ENCODE data around the gene KRCC1. TPM values are rescaled to one million over a fixed set of nuclear protein-coding genes. Genes with fewer than 3 reads are reported as not detected.
"Not testable (repeated sequence)": the region's sequence is repeated elsewhere in the genome, so short reads cannot be mapped to it uniquely, and the experiment has no call there.

KRCC1 gene
- total and polyA plus RNA-seq, 7 donors, result 10.8 to 44.4 (median 20.1) TPM

GRCh38 chr2:88053296-88053695 lies 2.3 kb downstream of the KRCC1 start:
- peaks cover 23% of the 10 kb centered on the region for H3K4me1 ChIP-seq
- intact Hi-C loops (cut with DNase I), result loop anchor here in 1 of 2 donors (5.0 kb wide), 1 partner anchor 36 kb away; the partner anchor contains the start of gene RNU2-63P
- H3K36me3 ChIP-seq (ENCODE audit: insufficient read depth in 1 of 2, low read depth in 1 of 2), result peaks cover 0 to 8% of the 10 kb centered on the region in 2 donors
- no peaks in the 10 kb centered on the region for H3K27me3 ChIP-seq (ENCODE audit: insufficient read depth in 3 of 3, low read length in 2 of 3)
- DNase-seq (no peak), ATAC-seq (no peak)
- H3K9me3 ChIP-seq, result no peaks in the 10 kb centered on the region
- peak overlapping the region; percentile 91 for H3K4me3 ChIP-seq
- WGBS, 3 donors, result 0 to 10% (median 3%) methylated on average over 1 of the region's 1 CpG
- TF ChIP-seq, protein P1, sequence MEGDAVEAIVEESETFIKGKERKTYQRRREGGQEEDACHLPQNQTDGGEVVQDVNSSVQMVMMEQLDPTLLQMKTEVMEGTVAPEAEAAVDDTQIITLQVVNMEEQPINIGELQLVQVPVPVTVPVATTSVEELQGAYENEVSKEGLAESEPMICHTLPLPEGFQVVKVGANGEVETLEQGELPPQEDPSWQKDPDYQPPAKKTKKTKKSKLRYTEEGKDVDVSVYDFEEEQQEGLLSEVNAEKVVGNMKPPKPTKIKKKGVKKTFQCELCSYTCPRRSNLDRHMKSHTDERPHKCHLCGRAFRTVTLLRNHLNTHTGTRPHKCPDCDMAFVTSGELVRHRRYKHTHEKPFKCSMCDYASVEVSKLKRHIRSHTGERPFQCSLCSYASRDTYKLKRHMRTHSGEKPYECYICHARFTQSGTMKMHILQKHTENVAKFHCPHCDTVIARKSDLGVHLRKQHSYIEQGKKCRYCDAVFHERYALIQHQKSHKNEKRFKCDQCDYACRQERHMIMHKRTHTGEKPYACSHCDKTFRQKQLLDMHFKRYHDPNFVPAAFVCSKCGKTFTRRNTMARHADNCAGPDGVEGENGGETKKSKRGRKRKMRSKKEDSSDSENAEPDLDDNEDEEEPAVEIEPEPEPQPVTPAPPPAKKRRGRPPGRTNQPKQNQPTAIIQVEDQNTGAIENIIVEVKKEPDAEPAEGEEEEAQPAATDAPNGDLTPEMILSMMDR (IDR thresholded peaks at IDR 0.05), result no peak
- H3K27ac ChIP-seq, result peak overlapping the region; percentile 99

GRCh38 chr2:88051792-88052191 lies 3.8 kb downstream of the KRCC1 start:
- peaks cover 23% of the 10 kb centered on the region for H3K4me1 ChIP-seq
- H3K27ac ChIP-seq, result no peak overlapping the region
- ATAC-seq, result no peak
- peaks cover 0 to 11% of the 10 kb centered on the region in 2 donors for H3K36me3 ChIP-seq (ENCODE audit: insufficient read depth in 1 of 2, low read depth in 1 of 2)
- H3K9me3 ChIP-seq, result no peaks in the 10 kb centered on the region
- no peaks in the 10 kb centered on the region for H3K27me3 ChIP-seq (ENCODE audit: insufficient read depth in 3 of 3, low read length in 2 of 3)
- H3K4me3 ChIP-seq, result no peak overlapping the region
- no peak for DNase-seq
- intact Hi-C loops (cut with DNase I), result loop anchor here in 1 of 2 donors (5.0 kb wide), 1 partner anchor 34 kb away; the partner anchor contains the start of gene RNU2-63P
- TF ChIP-seq, protein P1 (IDR thresholded peaks at IDR 0.05), result no peak
- WGBS, 3 donors, result 28 to 50% (median 29%) methylated on average over 2 of the region's 2 CpGs

DNA sequence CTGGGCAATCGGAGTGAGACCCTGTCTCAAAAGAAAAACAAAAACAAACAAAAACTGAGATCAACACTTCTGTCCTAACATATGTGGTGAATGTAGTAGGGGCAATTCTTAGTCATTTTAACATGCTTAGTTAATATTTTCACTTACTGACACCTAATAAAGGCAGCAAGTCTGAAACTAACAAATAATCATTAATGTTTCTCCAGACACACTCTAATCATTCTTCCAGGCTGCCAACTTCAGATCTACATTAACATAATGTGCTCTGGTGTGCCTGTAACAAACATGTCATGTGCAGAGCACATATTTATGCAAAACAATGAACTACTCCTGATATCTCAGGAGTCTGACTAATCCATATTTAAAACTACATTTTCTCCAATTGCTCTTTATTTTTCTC lies 6.0 kb downstream of the KRCC1 start:
- H3K9me3 ChIP-seq, result no peaks in the 10 kb centered on the region
- ATAC-seq, result no peak
- no peaks in the 10 kb centered on the region for H3K27me3 ChIP-seq (ENCODE audit: insufficient read depth in 3 of 3, low read length in 2 of 3)
- no peak overlapping the region for H3K4me3 ChIP-seq
- intact Hi-C loops (cut with DNase I), result loop anchor here in 1 of 2 donors (5.0 kb wide), 1 partner anchor 32 kb away; the partner anchor contains the start of gene RNU2-63P
- peaks cover 0 to 11% of the 10 kb centered on the region in 2 donors for H3K36me3 ChIP-seq (ENCODE audit: insufficient read depth in 1 of 2, low read depth in 1 of 2)
- DNase-seq, result no peak
- peaks cover 25% of the 10 kb centered on the region for H3K4me1 ChIP-seq
- TF ChIP-seq, protein P1 (IDR thresholded peaks at IDR 0.05), result no peak
- no peak overlapping the region for H3K27ac ChIP-seq
- WGBS, 3 donors, result 86 to 89% (median 88%) methylated on average over 1 of the region's 1 CpG

- H3K4me3 ChIP-seq, result no peak overlapping the region
- WGBS, 3 donors, result 65 to 76% (median 72%) methylated on average over 3 of the region's 3 CpGs
- TF ChIP-seq, protein P1 (IDR thresholded peaks at IDR 0.05), result no peak
- no peak overlapping the region for H3K27ac ChIP-seq
- DNase-seq, result no peak
- intact Hi-C loops (cut with DNase I), result no loop called here
- no peak for ATAC-seq
- H3K9me3 ChIP-seq, result no peaks in the 10 kb centered on the region
- peaks cover 24% of the 10 kb centered on the region for H3K4me1 ChIP-seq
- no peaks in the 10 kb centered on the region for H3K27me3 ChIP-seq (ENCODE audit: insufficient read depth in 3 of 3, low read length in 2 of 3)
- peaks cover 0 to 11% of the 10 kb centered on the region in 2 donors for H3K36me3 ChIP-seq (ENCODE audit: insufficient read depth in 1 of 2, low read depth in 1 of 2)
Observed at GRCh38 chr2:88048541-88048940, 7.0 kb downstream of the KRCC1 start.

GRCh38 chr2:88045561-88045960 lies 10.0 kb downstream of the KRCC1 start:
- DNase-seq; ATAC-seq; H3K9me3 ChIP-seq; H3K4me3 ChIP-seq; H3K27ac ChIP-seq; H3K27me3 ChIP-seq (ENCODE audit: insufficient read depth in 3 of 3, low read length in 2 of 3); intact Hi-C loops (cut with DNase I): not testable (repeated sequence)
- Histone ChIP-seq H3K4me1 (peaks cover 25% of the 10 kb centered on the region), H3K36me3 (ENCODE audit: insufficient read depth in 1 of 2, low read depth in 1 of 2) (peaks cover 0 to 11% of the 10 kb centered on the region in 2 donors)
- 77 to 88% (median 77%) methylated on average over 6 of the region's 6 CpGs for WGBS, 3 donors
